Measurements from ENCODE around the gene ITIH4. TPM values are rescaled to one million over a fixed set of nuclear protein-coding genes. Genes with fewer than 3 reads are reported as not detected.

The ITIH4 gene
- total and polyA plus RNA-seq, 10 of the 15 experiments (the other 5 are each of a cell fraction or from before 2014, with no cell fraction given) = 0.64 to 4.1 (median 1.3) TPM

GRCh38 chr3:52773361-52774065 is 57.0 kb downstream of the ITIH4 start (continued):
- TF ChIP-seq CTCF (IDR thresholded peaks at IDR 0.05 in 2 of 3, conservative IDR thresholded peaks at IDR 0.05 in 1 of 3; ENCODE audit: control insufficient read depth in 2 of 3, extremely low read depth in 1 of 3, insufficient read depth in 1 of 3, low read depth in 3 of 3, low read length in 3 of 3) (no peak), SREBF2 (IDR thresholded peaks at IDR 0.05; ENCODE audit: low read length) (no peak), NRF1 (conservative IDR thresholded peaks at IDR 0.05; ENCODE audit: low read depth, low read length) (no peak)

GRCh38 chr3:52771702-52772101 is 58.8 kb downstream of the ITIH4 start:
- H3K79me2 ChIP-seq (ENCODE audit: control insufficient read depth, insufficient read depth, low read length) = peaks cover 9% of the 10 kb centered on the region
- FAIRE-seq = no peak
- no peak for DNase-seq (ENCODE audit: low read depth, low spot score)
- ChIA-PET POLR2A (interaction anchor here (0.7 to 1.6 kb wide), 4 partner anchors 8 to 79 kb away, joined by 3 to 15 read pairs (median 4); no protein-coding TSS in a partner anchor), CTCF (interaction anchor here (0.7 to 1.0 kb wide), 2 partner anchors 11 to 132 kb away, joined by 3 read pairs; no protein-coding TSS in a partner anchor), SMC1A (ENCODE audit: uncharacterized antibody, unreplicated experiment) (interaction anchor here (0.9 kb wide), 1 partner anchor 27 kb away, joined by 3 read pairs; no protein-coding TSS in a partner anchor), RAD21 (ENCODE audit: unreplicated experiment) (interaction anchor here (1.9 kb wide), 1 partner anchor 67 kb away, joined by 8 read pairs; the partner anchor contains the start of genes GLT8D1 and SPCS1)
- no TSS peak for BruUV-seq (replicated peaks)
- in situ Hi-C loops (cut with MboI) = no loop called here
- H3K36me3 ChIP-seq (ENCODE audit: control insufficient read depth in 2 of 2, insufficient read depth in 2 of 2, low read length in 1 of 2) = no peaks in the 10 kb centered on the region
- 92% methylated on average over 10 of the region's 10 CpGs for WGBS (ENCODE audit: insufficient coverage, insufficient replicate concordance, low lambda C conversion rate, missing lambda C conversion rate)
- no peak overlapping the region for H3K4me3 ChIP-seq
- H3K27me3 ChIP-seq (replicated peaks in 1 of 2; ENCODE audit: control insufficient read depth in 2 of 2, insufficient read depth in 2 of 2, low read length in 1 of 2) = no peaks in the 10 kb centered on the region
- no peaks in the 10 kb centered on the region for H3K9me3 ChIP-seq (replicated peaks; ENCODE audit: control insufficient read depth, insufficient read depth, low read length)
- peaks cover 4% of the 10 kb centered on the region for H3K4me1 ChIP-seq (ENCODE audit: control insufficient read depth, insufficient read depth, low read length)
- peak overlapping the region; percentile 93 for H3K4me2 ChIP-seq (ENCODE audit: control insufficient read depth, insufficient read depth)
- no peak overlapping the region; the same call in 1 of the 2 replicates for H3K27ac ChIP-seq (ENCODE audit: control insufficient read depth, insufficient read depth)
- intact Hi-C loops (cut with micrococcal nuclease; ENCODE audit: unreplicated experiment) = loop anchor here (2.0 kb wide), 1 partner anchor 65 kb away; the partner anchor contains the start of gene SPCS1
- H2AFZ ChIP-seq (ENCODE audit: control insufficient read depth, low read depth, low read length) = peak overlapping the region; percentile 86
- no peaks in the 10 kb centered on the region for H4K20me1 ChIP-seq (ENCODE audit: control insufficient read depth, insufficient read depth)
- TF ChIP-seq NRF1 (conservative IDR thresholded peaks at IDR 0.05; ENCODE audit: low read depth, low read length) (no peak), WRNIP1 (IDR thresholded peaks at IDR 0.05; ENCODE audit: borderline replicate concordance, low read depth, low read length) (no peak), RAD51 (IDR thresholded peaks at IDR 0.05) (no peak), RELB (IDR thresholded peaks at IDR 0.05; ENCODE audit: low read depth) (no peak), BHLHE40 (IDR thresholded peaks at IDR 0.05; ENCODE audit: borderline replicate concordance in 1 of 2, low read depth in 2 of 2, low read length in 1 of 2) (no peak)
- H3K9ac ChIP-seq (ENCODE audit: control insufficient read depth, insufficient read depth, low read length) = no peak overlapping the region
- ATAC-seq = no peak

All from GM12878 (cell line).